ENCODE data around the gene SYK.

GRCh38 chr9:90770182-90770738 is 31.4 kb upstream of the SYK start:
- TF ChIP-seq CTCF (conservative IDR thresholded peaks at IDR 0.05 in 1 of 2, IDR thresholded peaks at IDR 0.05 in 1 of 2; ENCODE audit: extremely low read depth in 1 of 2, insufficient read depth in 1 of 2, low read depth in 1 of 2, low read length in 2 of 2) (no peak), EZH2 (IDR thresholded peaks at IDR 0.05; ENCODE audit: borderline replicate concordance, low read length) (no peak)

Data from mammary epithelial cell (primary cell).